Progenitor cell of endocrine pancreas (in vitro differentiated cells): Measurements from ENCODE around the gene TPSG1. TPM values are rescaled to one million over a fixed set of nuclear protein-coding genes. Genes with fewer than 3 reads are reported as not detected.
"Not testable (repeated sequence)": the region's sequence is repeated elsewhere in the genome, so short reads cannot be mapped to it uniquely, and the experiment has no call there.

ENCODE experiments used
- DNase-seq: peaks from one replicate; pipeline ENCODE4 v3.0.0; 2021; ENCODE audit warnings: low spot score; ENCODE audit not compliant: unreplicated experiment
- H3K27ac Mint-ChIP-seq: 2 replicates; pipeline ENCODE4 v1.8.0; 2021; ENCODE audit warnings: mild to moderate bottlenecking, moderate library complexity, mixed read lengths
- H3K27me3 Mint-ChIP-seq: 2 replicates; pipeline ENCODE4 v1.8.0; 2021; ENCODE audit warnings: mixed read lengths
- H3K36me3 Mint-ChIP-seq: 2 replicates; pipeline ENCODE4 v1.8.0; 2022; ENCODE audit warnings: mixed read lengths; ENCODE audit not compliant: insufficient read depth
- H3K4me1 Mint-ChIP-seq: 2 replicates; pipeline ENCODE4 v1.8.0; 2021; ENCODE audit warnings: low read depth, mixed read lengths
- H3K4me3 Mint-ChIP-seq: 2 replicates; pipeline ENCODE4 v1.8.0; 2021; ENCODE audit warnings: low read depth, mild to moderate bottlenecking, moderate library complexity, mixed read lengths
- H3K9me3 Mint-ChIP-seq: 2 replicates; pipeline ENCODE4 v1.8.0; 2021; ENCODE audit warnings: low read depth, mixed read lengths
- CTCF ChIP-seq: fragments of 200-600 bp; sonication (generic); IDR thresholded peaks from one replicate; pipeline ENCODE4 v1.5.0; 2021; ENCODE audit warnings: antibody characterized with exemption, mild to moderate bottlenecking; ENCODE audit not compliant: unreplicated experiment
- total RNA-seq: library from RNA; stranded (reverse); gene quantifications from 2 replicates; pipeline ENCODE4 v1.2.1, GENCODE V29; 2021

Gene TPSG1
- total RNA-seq, 1 donor from 2014 or later: not detected

GRCh38 chr16:1247903-1248537 lies 23.0 kb upstream of the TPSG1 start:
- H3K27ac Mint-ChIP-seq, H3K4me3 Mint-ChIP-seq, DNase-seq, H3K4me1 Mint-ChIP-seq, H3K36me3 Mint-ChIP-seq, H3K9me3 Mint-ChIP-seq: not testable (repeated sequence)
- peaks cover 21% of the 10 kb centered on the region for H3K27me3 Mint-ChIP-seq

- Mint-ChIP-seq H3K27me3 (peaks cover 21% of the 10 kb centered on the region), H3K27ac (no peak overlapping the region), H3K4me3 (no peak overlapping the region), H3K36me3 (no peaks in the 10 kb centered on the region), H3K4me1 (peaks cover 2% of the 10 kb centered on the region), H3K9me3 (no peaks in the 10 kb centered on the region)
- no peak for DNase-seq
- TF ChIP-seq CTCF: no peak
These were observed 20.5 kb upstream of the TPSG1 start for GRCh38 chr16:1245452-1246020.

GRCh38 chr16:1244881-1245280 lies 19.8 kb upstream of the TPSG1 start:
- no peak for TF ChIP-seq CTCF
- no peaks in the 10 kb centered on the region for H3K9me3 Mint-ChIP-seq
- H3K36me3 Mint-ChIP-seq: no peaks in the 10 kb centered on the region
- no peak overlapping the region for H3K4me3 Mint-ChIP-seq
- DNase-seq: no peak
- H3K27me3 Mint-ChIP-seq: peaks cover 21% of the 10 kb centered on the region
- no peak overlapping the region for H3K27ac Mint-ChIP-seq
- H3K4me1 Mint-ChIP-seq: peaks cover 2% of the 10 kb centered on the region

GRCh38 chr16:1243907-1244850 lies 19.1 kb upstream of the TPSG1 start:
- not testable (repeated sequence) for H3K9me3 Mint-ChIP-seq, H3K36me3 Mint-ChIP-seq, H3K27ac Mint-ChIP-seq, H3K4me1 Mint-ChIP-seq, H3K4me3 Mint-ChIP-seq, DNase-seq
- peaks cover 21% of the 10 kb centered on the region for H3K27me3 Mint-ChIP-seq

- peaks cover 26% of the 10 kb centered on the region for H3K27me3 Mint-ChIP-seq
- DNase-seq, H3K27ac Mint-ChIP-seq, H3K4me1 Mint-ChIP-seq, H3K4me3 Mint-ChIP-seq, H3K9me3 Mint-ChIP-seq, H3K36me3 Mint-ChIP-seq: not testable (repeated sequence)
These were observed 18.3 kb upstream of the TPSG1 start for GRCh38 chr16:1243363-1243762.

GRCh38 chr16:1241081-1241480 lies 16.0 kb upstream of the TPSG1 start:
- not testable (repeated sequence) for H3K9me3 Mint-ChIP-seq, H3K36me3 Mint-ChIP-seq, DNase-seq, H3K27ac Mint-ChIP-seq, H3K4me1 Mint-ChIP-seq, H3K4me3 Mint-ChIP-seq
- H3K27me3 Mint-ChIP-seq: peaks cover 14% of the 10 kb centered on the region

- not testable (repeated sequence) for H3K27ac Mint-ChIP-seq, H3K4me3 Mint-ChIP-seq, DNase-seq, H3K36me3 Mint-ChIP-seq, H3K9me3 Mint-ChIP-seq, H3K4me1 Mint-ChIP-seq
- H3K27me3 Mint-ChIP-seq: peaks cover 14% of the 10 kb centered on the region
These were observed 15.4 kb upstream of the TPSG1 start, which contains the start of gene TPSAB1 for GRCh38 chr16:1240436-1240835. TPSAB1 (plus strand) TSS chr16:1240705; CDS start chr16:1240939, 234 bp downstream.

- not testable (repeated sequence) for DNase-seq
These were observed 14.5 kb upstream of the TPSG1 start for GRCh38 chr16:1239575-1239974.

GRCh38 chr16:1238909-1239308 lies 13.8 kb upstream of the TPSG1 start:
- H3K9me3 Mint-ChIP-seq, DNase-seq, H3K27ac Mint-ChIP-seq, H3K4me3 Mint-ChIP-seq, H3K36me3 Mint-ChIP-seq, H3K4me1 Mint-ChIP-seq: not testable (repeated sequence)
- peaks cover 11% of the 10 kb centered on the region for H3K27me3 Mint-ChIP-seq

More at GRCh38 chr16:1239575-1239974, 14.5 kb upstream of the TPSG1 start:
- H3K36me3 Mint-ChIP-seq, H3K4me3 Mint-ChIP-seq, H3K9me3 Mint-ChIP-seq, H3K27ac Mint-ChIP-seq, H3K4me1 Mint-ChIP-seq: not testable (repeated sequence)
- peaks cover 11% of the 10 kb centered on the region for H3K27me3 Mint-ChIP-seq
